H1 (cell line): ENCODE results near the gene TAC4. TPM values are rescaled to one million over a fixed set of nuclear protein-coding genes. Genes with fewer than 3 reads are reported as not detected.

Experiments
- CTCF ChIA-PET: fragments of 300-600 bp; sonication (Branson Sonifier 250); formaldehyde crosslinking; loops from one replicate; lab custom pipeline; 2021; ENCODE audit not compliant: partially characterized antibody; lab: Charles Lee
- POLR2A ChIA-PET: fragments of 300-600 bp; sonication (Branson Sonifier 250); formaldehyde crosslinking; loops from one replicate; lab custom pipeline; 2021; ENCODE audit warnings: inconsistent platforms; ENCODE audit not compliant: partially characterized antibody; lab: Charles Lee
- DNase-seq, 2 experiments: peaks; one replicate each; pipeline versions ENCODE4 v3.0.0 to v3.0.0-alpha.2; 2010 to 2022; ENCODE audit warnings: low spot score in 2 of 2, low read depth in 1 of 2, mixed read lengths in 1 of 2
- FAIRE-seq: peaks from 2 replicates; lab custom pipeline; 2011; peaks lifted over from hg19 to GRCh38; lab: Jason Lieb, UNC
- H2AFZ ChIP-seq: 2 replicates; pipeline ENCODE4 v1.8.1; 2012; ENCODE audit warnings: low read length, inconsistent platforms
- H2AK5ac ChIP-seq: 2 replicates; pipeline ENCODE4 v1.6.1; 2013; ENCODE audit warnings: low read depth, low read length
- H2BK120ac ChIP-seq: replicated peaks from 2 replicates; pipeline ENCODE3; 2013; ENCODE audit warnings: low read depth, low read length, inconsistent platforms
- H2BK12ac ChIP-seq: 2 replicates; pipeline ENCODE4 v1.6.1; 2013; ENCODE audit warnings: low read depth, low read length
- H2BK15ac ChIP-seq: 2 replicates; pipeline ENCODE4 v1.6.1; 2013; ENCODE audit warnings: low read length
- H2BK20ac ChIP-seq: 2 replicates; pipeline ENCODE4 v1.6.1; 2013; ENCODE audit warnings: low read length
- H2BK5ac ChIP-seq: 2 replicates; pipeline ENCODE4 v1.6.1; 2013; ENCODE audit warnings: low read depth, low read length
- H3K14ac ChIP-seq: 2 replicates; pipeline ENCODE4 v1.6.1; 2013; ENCODE audit warnings: inconsistent platforms; ENCODE audit not compliant: insufficient read length
- H3K18ac ChIP-seq: 2 replicates; pipeline ENCODE4 v1.6.1; 2013; ENCODE audit warnings: low read length; ENCODE audit errors: extremely low read depth
- H3K23ac ChIP-seq: 2 replicates; pipeline ENCODE4 v1.6.1; 2013; ENCODE audit warnings: inconsistent platforms; ENCODE audit not compliant: insufficient read length
- H3K23me2 ChIP-seq: 2 replicates; pipeline ENCODE4 v1.6.1; 2013; ENCODE audit warnings: low read depth, low read length
- H3K27ac ChIP-seq: 2 replicates; pipeline ENCODE4 v1.6.1; 2011; ENCODE audit warnings: low read depth, low read length, inconsistent platforms
- H3K27me3 ChIP-seq, 4 experiments: replicated peaks in 1 of 4; 1 replicate in 1 of 4; 2 replicates in 3 of 4; pipeline versions ENCODE4 v1.6.1 to v1.8.1; 2011 to 2013; ENCODE audit warnings: low read length in 3 of 4, mild to moderate bottlenecking in 3 of 4, inconsistent platforms in 2 of 4, mixed read lengths in 2 of 4, moderate library complexity in 1 of 4; ENCODE audit not compliant: control insufficient read depth in 3 of 4, insufficient read depth in 3 of 4; ENCODE audit errors: extremely low read depth in 1 of 4
- H3K36me3 ChIP-seq, 4 experiments: 2 replicates each; pipeline versions ENCODE4 v1.6.1 to v1.8.1; 2011 to 2013; ENCODE audit warnings: mild to moderate bottlenecking in 4 of 4, low read length in 3 of 4, moderate library complexity in 2 of 4, control low read depth in 1 of 4, inconsistent platforms in 1 of 4; ENCODE audit not compliant: insufficient read depth in 4 of 4, control insufficient read depth in 2 of 4
- H3K4ac ChIP-seq: replicated peaks from 2 replicates; pipeline ENCODE3; 2013; ENCODE audit warnings: low read length, low read depth, mixed read lengths, inconsistent platforms; ENCODE audit not compliant: insufficient read length
- H3K4me1 ChIP-seq, 4 experiments: replicated peaks in 1 of 4; 1 replicate in 1 of 4; 2 replicates in 3 of 4; pipeline versions ENCODE4 v1.6.1 to v1.8.1; 2011 to 2013; ENCODE audit warnings: low read length in 3 of 4, inconsistent platforms in 2 of 4, mixed read lengths in 1 of 4; ENCODE audit not compliant: insufficient read depth in 4 of 4, control insufficient read depth in 3 of 4
- H3K4me2 ChIP-seq, 2 experiments: 2 replicates each; pipeline versions ENCODE4 v1.6.1 to v1.8.1; 2011 to 2013; ENCODE audit warnings: low read depth in 2 of 2, low read length in 2 of 2, control low read depth in 1 of 2, inconsistent platforms in 1 of 2, mild to moderate bottlenecking in 1 of 2; ENCODE audit not compliant: insufficient read depth in 1 of 2
- H3K4me3 ChIP-seq, 4 experiments: fragments of 200-600, 300-600 bp in 1 of 4; sonication (generic), shearing (Covaris generic), sonication (Bioruptor Twin) in 1 of 4; 2 replicates each; pipeline versions ENCODE4 v1.5.1 to v1.8.1; 2011 to 2016; ENCODE audit warnings: low read length in 4 of 4, low read depth in 3 of 4, control low read depth in 2 of 4, inconsistent platforms in 2 of 4, mild to moderate bottlenecking in 2 of 4, mixed read lengths in 1 of 4, moderate library complexity in 1 of 4; ENCODE audit not compliant: insufficient read depth in 2 of 4; ENCODE audit errors: extremely low read depth in 1 of 4
- H3K56ac ChIP-seq: replicated peaks from 2 replicates; pipeline ENCODE3; 2013; ENCODE audit warnings: low read depth, mild to moderate bottlenecking, mixed read lengths, low read length, inconsistent platforms; ENCODE audit not compliant: insufficient read length
- H3K79me1 ChIP-seq: 2 replicates; pipeline ENCODE4 v1.6.1; 2013; ENCODE audit warnings: low read depth, low read length, control low read depth
- H3K79me2 ChIP-seq, 2 experiments: 2 replicates each; pipeline versions ENCODE4 v1.6.1 to v1.8.1; 2012 to 2013; ENCODE audit warnings: low read length in 2 of 2, mild to moderate bottlenecking in 2 of 2, inconsistent platforms in 1 of 2; ENCODE audit not compliant: insufficient read depth in 2 of 2, control insufficient read depth in 1 of 2
- H3K9ac ChIP-seq, 4 experiments: replicated peaks in 1 of 4; 1 replicate in 1 of 4; 2 replicates in 3 of 4; pipeline versions ENCODE4 v1.6.1 to v1.8.1; 2011 to 2013; ENCODE audit warnings: low read depth in 3 of 4, low read length in 3 of 4, control low read depth in 2 of 4, mild to moderate bottlenecking in 2 of 4, moderate library complexity in 2 of 4, inconsistent platforms in 1 of 4; ENCODE audit errors: extremely low read depth in 1 of 4
- H3K9me3 ChIP-seq, 2 experiments: 2 replicates each; pipeline versions ENCODE4 v1.6.1 to v1.8.1; 2012 to 2013; ENCODE audit warnings: mild to moderate bottlenecking in 2 of 2, moderate library complexity in 2 of 2, control low read depth in 1 of 2, inconsistent platforms in 1 of 2, low read depth in 1 of 2, low read length in 1 of 2, mixed read lengths in 1 of 2; ENCODE audit not compliant: insufficient read depth in 2 of 2
- H4K20me1 ChIP-seq, 2 experiments: replicated peaks in 1 of 2; 2 replicates each; pipeline versions ENCODE3 to v1.8.1; 2011 to 2013; ENCODE audit warnings: inconsistent platforms in 2 of 2, low read length in 2 of 2, mild to moderate bottlenecking in 1 of 2; ENCODE audit not compliant: insufficient read depth in 2 of 2, control insufficient read depth in 1 of 2
- H4K5ac ChIP-seq: 2 replicates; pipeline ENCODE4 v1.6.1; 2013; ENCODE audit warnings: low read length, low read depth, mixed read lengths, inconsistent platforms; ENCODE audit not compliant: insufficient read length
- H4K8ac ChIP-seq: 2 replicates; pipeline ENCODE4 v1.8.0; 2013; ENCODE audit warnings: mild to moderate bottlenecking, moderate library complexity, low read length, inconsistent platforms; ENCODE audit not compliant: insufficient read depth; ENCODE audit errors: extremely low read depth
- H4K91ac ChIP-seq: replicated peaks from 2 replicates; pipeline ENCODE3; 2013; ENCODE audit warnings: low read length, mixed read lengths, inconsistent platforms; ENCODE audit not compliant: insufficient read length
- BACH1 ChIP-seq: IDR thresholded peaks from 2 replicates; pipeline ENCODE4 v1.6.1; 2012; ENCODE audit warnings: low read length, improper control_type of control experiment
- BRCA1 ChIP-seq: IDR thresholded peaks from 2 replicates; pipeline ENCODE4 v1.6.1; 2012; ENCODE audit warnings: low read depth, low read length, improper control_type of control experiment
- JUND ChIP-seq: IDR thresholded peaks from 2 replicates; pipeline ENCODE4 v1.6.1; 2011; ENCODE audit warnings: mild to moderate bottlenecking, improper control_type of control experiment, low read length
- KDM1A ChIP-seq: fragments of 200-600, 300-600 bp; sonication (generic); IDR thresholded peaks from 2 replicates; pipeline ENCODE4 v1.7.1; 2016; ENCODE audit warnings: mild to moderate bottlenecking, low read length, borderline replicate concordance
- RFX5 ChIP-seq: IDR thresholded peaks from 2 replicates; pipeline ENCODE4 v1.6.1; 2011; ENCODE audit warnings: low read depth, low read length, improper control_type of control experiment, borderline replicate concordance
- RNF2 ChIP-seq: fragments of 200-900, 300-1000 bp; sonication (generic); IDR thresholded peaks from 2 replicates; pipeline ENCODE4 v1.7.1; 2016; ENCODE audit warnings: borderline replicate concordance, low read depth, mild to moderate bottlenecking, antibody characterized with exemption, low read length; ENCODE audit not compliant: poor library complexity, severe bottlenecking; ENCODE audit errors: missing control alignments
- SAP30 ChIP-seq: fragments of 300-600 bp; sonication (generic); IDR thresholded peaks from 2 replicates; pipeline ENCODE4 v1.7.1; 2012; ENCODE audit warnings: low read length, moderate library complexity, mild to moderate bottlenecking, inconsistent platforms; ENCODE audit not compliant: insufficient read depth, insufficient replicate concordance
- SP2 ChIP-seq: IDR thresholded peaks from 2 replicates; pipeline ENCODE4 v1.6.1; 2012; ENCODE audit warnings: mild to moderate bottlenecking, low read length, inconsistent platforms
- ZNF274 ChIP-seq: IDR thresholded peaks from 2 replicates; pipeline ENCODE4 v1.7.0; 2012; ENCODE audit warnings: low read length, borderline replicate concordance; ENCODE audit errors: extremely low read depth
- WGBS, 2 experiments: shearing (Covaris generic) in 1 of 2; methylation state at CpG; one replicate each; pipeline versions ENCODE4 v1.1.6 to v1.1.7; 2013 to 2015; ENCODE audit warnings: low lambda C conversion rate in 2 of 2, mixed read lengths in 2 of 2, inconsistent platforms in 1 of 2, low coverage in 1 of 2, missing lambda C conversion rate in 1 of 2; ENCODE audit not compliant: insufficient replicate concordance in 2 of 2, insufficient coverage in 1 of 2, insufficient read length in 1 of 2; ENCODE audit errors: extremely low coverage in 1 of 2, missing lambda C conversion rate in 1 of 2; 5-methylcytosine and 5-hydroxymethylcytosine counted together
- polyA plus RNA-seq, 7 experiments: library from polyadenylated mRNA; depleted of rRNA in 3 of 7; stranded (reverse) in 5 of 7; unstranded in 2 of 7; fragments of >200 nt in 5 of 7; fragments of 200-250 nt in 2 of 7; gene quantifications; 1 replicate in 5 of 7; 2 replicates in 1 of 7; 4 replicates in 1 of 7; pipeline versions ENCODE4 v1.2.1 to v1.2.3, GENCODE V29; 2011 to 2013; ENCODE audit warnings: missing spikeins in 2 of 7, mixed read lengths in 2 of 7
- total RNA-seq: library from RNA; stranded (reverse); fragmentation: NEBNext Ultra II Directional; extraction: Animal tissue kit (Norgen Biotek cat#: 25700); gene quantifications from 2 replicates; pipeline ENCODE4 v1.2.1, GENCODE V29; 2021
- TF ChIP-seq, protein P1 (sequence below), 3 experiments: IDR thresholded peaks; 1 replicate in 2 of 3; 2 replicates in 1 of 3; pipeline versions ENCODE4 v1.5.1 to v1.6.1; 2011; ENCODE audit warnings: low read length in 3 of 3, mild to moderate bottlenecking in 3 of 3, inconsistent platforms in 2 of 3, low read depth in 1 of 3, moderate library complexity in 1 of 3; ENCODE audit not compliant: insufficient read depth in 1 of 3; ENCODE audit errors: control extremely low read depth in 1 of 3

TAC4 gene
- total and polyA plus RNA-seq, 2 of the 8 experiments (the other 6 are each of a cell fraction or from before 2014, with no cell fraction given) = 0.15 TPM; not detected in 1

DNA sequence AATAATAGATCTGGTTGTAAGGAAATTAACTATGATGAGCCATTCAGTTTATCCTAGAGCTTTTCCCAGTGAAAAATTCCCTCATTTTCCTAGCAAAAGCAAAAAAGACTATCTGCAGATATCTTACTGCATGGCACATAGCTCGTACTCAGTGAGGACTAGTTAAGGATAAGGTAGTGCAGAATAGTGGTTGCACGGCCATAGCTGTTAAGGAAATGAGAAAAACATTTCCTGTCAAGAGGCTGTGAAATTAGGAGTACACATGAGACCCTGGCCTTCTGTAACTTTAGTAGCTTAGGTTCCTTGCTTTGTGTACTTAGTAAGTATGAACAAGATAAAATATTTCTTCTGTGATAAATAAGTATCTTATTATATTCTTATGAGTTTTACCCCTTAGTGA is 49.1 kb downstream of the TAC4 start:
- Histone ChIP-seq H3K9ac (no peak overlapping the region), H2AK5ac (no peak overlapping the region), H3K23ac (no peak overlapping the region), H3K27me3 (no peaks in the 10 kb centered on the region), H3K14ac (no peak overlapping the region), H3K56ac (no peak overlapping the region), H2BK12ac (no peak overlapping the region), H3K27ac (no peak overlapping the region), H4K5ac (no peak overlapping the region), H3K36me3 (peaks cover 14 to 63% (median 39%) of the 10 kb centered on the region in 4 experiments), H3K9me3 (no peaks in the 10 kb centered on the region), H2AFZ (no peak overlapping the region), H3K18ac (no peak overlapping the region), H2BK20ac (no peak overlapping the region), H2BK15ac (no peak overlapping the region), H3K4ac (no peak overlapping the region), H4K8ac (no peak overlapping the region), H3K23me2 (no peaks in the 10 kb centered on the region), H4K20me1 (peaks cover 5 to 8% of the 10 kb centered on the region in 2 experiments), H3K4me1 (no peaks in the 10 kb centered on the region), H3K4me2 (no peak overlapping the region), H3K4me3 (no peak overlapping the region), H2BK120ac (no peak overlapping the region), H2BK5ac (no peak overlapping the region), H4K91ac (no peak overlapping the region), H3K79me1 (peaks cover 2% of the 10 kb centered on the region; the same call in 1 of the 2 replicates), H3K79me2 (peaks cover 0 to 67% of the 10 kb centered on the region in 2 experiments; a peak in 2 of 4 replicates)
- POLR2A ChIA-PET = interaction anchor here (0.7 to 2.3 kb wide), 8 partner anchors 8 to 332 kb away, joined by 3 to 12 read pairs (median 4); partner anchors contain the start of genes KAT7 and SAMD14
- CTCF ChIA-PET = interaction anchor here (0.9 kb wide), 3 partner anchors 18 to 316 kb away, joined by 4 read pairs; no protein-coding TSS in a partner anchor
- 98% methylated on average over 2 of the region's 2 CpGs; no CpG with 5 or more reads in 1 of the 2 experiments for WGBS, 2 experiments
- FAIRE-seq = no peak
- no peak for DNase-seq
- no peak for TF ChIP-seq KDM1A
- no peak for TF ChIP-seq SAP30
- TF ChIP-seq SP2 = no peak
- no peak for TF ChIP-seq JUND
- no peak for TF ChIP-seq BACH1
- no peak for TF ChIP-seq RNF2
- no peak for TF ChIP-seq ZNF274
- TF ChIP-seq, protein P1, sequence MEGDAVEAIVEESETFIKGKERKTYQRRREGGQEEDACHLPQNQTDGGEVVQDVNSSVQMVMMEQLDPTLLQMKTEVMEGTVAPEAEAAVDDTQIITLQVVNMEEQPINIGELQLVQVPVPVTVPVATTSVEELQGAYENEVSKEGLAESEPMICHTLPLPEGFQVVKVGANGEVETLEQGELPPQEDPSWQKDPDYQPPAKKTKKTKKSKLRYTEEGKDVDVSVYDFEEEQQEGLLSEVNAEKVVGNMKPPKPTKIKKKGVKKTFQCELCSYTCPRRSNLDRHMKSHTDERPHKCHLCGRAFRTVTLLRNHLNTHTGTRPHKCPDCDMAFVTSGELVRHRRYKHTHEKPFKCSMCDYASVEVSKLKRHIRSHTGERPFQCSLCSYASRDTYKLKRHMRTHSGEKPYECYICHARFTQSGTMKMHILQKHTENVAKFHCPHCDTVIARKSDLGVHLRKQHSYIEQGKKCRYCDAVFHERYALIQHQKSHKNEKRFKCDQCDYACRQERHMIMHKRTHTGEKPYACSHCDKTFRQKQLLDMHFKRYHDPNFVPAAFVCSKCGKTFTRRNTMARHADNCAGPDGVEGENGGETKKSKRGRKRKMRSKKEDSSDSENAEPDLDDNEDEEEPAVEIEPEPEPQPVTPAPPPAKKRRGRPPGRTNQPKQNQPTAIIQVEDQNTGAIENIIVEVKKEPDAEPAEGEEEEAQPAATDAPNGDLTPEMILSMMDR (IDR thresholded peaks at IDR 0.05; ENCODE audit: control extremely low read depth in 1 of 3, insufficient read depth in 1 of 3, low read depth in 1 of 3, low read length in 3 of 3) = no peak
- TF ChIP-seq BRCA1 = no peak
- no peak for TF ChIP-seq RFX5
